T-helper 2 cell treated with Interferon-gamma antibody and Interleukin-4, amounts not matched to agents 5 μg/mL and 100 μg/mL, for 36 hours (primary cell): ENCODE results near the gene POLR3H.

ENCODE experiments used
- DNase-seq: peaks from one replicate; pipeline ENCODE4 v3.0.0; 2021; ENCODE audit warnings: low spot score
- H3K27ac Mint-ChIP-seq: one replicate; pipeline ENCODE4 v1.8.0; 2021; ENCODE audit warnings: mild to moderate bottlenecking, mixed read lengths
- H3K27me3 Mint-ChIP-seq: one replicate; pipeline ENCODE4 v1.8.0; 2021; ENCODE audit warnings: low read depth, mixed read lengths
- H3K36me3 Mint-ChIP-seq: one replicate; pipeline ENCODE4 v1.8.0; 2021; ENCODE audit warnings: low read depth, mixed read lengths
- H3K4me1 Mint-ChIP-seq: one replicate; pipeline ENCODE4 v1.8.0; 2021; ENCODE audit warnings: low read depth, mixed read lengths
- H3K4me3 Mint-ChIP-seq: one replicate; pipeline ENCODE4 v1.8.0; 2022; ENCODE audit warnings: mild to moderate bottlenecking, moderate library complexity, mixed read lengths
- H3K9me3 Mint-ChIP-seq: one replicate; pipeline ENCODE4 v1.8.0; 2021; ENCODE audit warnings: mixed read lengths

Gene POLR3H

GRCh38 chr22:41485033-41485432 lies 59.2 kb downstream of the POLR3H start:
- Mint-ChIP-seq H3K27ac (no peak overlapping the region), H3K36me3 (no peaks in the 10 kb centered on the region), H3K27me3 (no peaks in the 10 kb centered on the region), H3K9me3 (no peaks in the 10 kb centered on the region), H3K4me3 (no peak overlapping the region), H3K4me1 (peaks cover 12% of the 10 kb centered on the region)
- DNase-seq, result no peak

GRCh38 chr22:41482319-41482935 lies 61.8 kb downstream of the POLR3H start:
- no peaks in the 10 kb centered on the region for H3K27me3 Mint-ChIP-seq
- no peaks in the 10 kb centered on the region for H3K36me3 Mint-ChIP-seq
- H3K4me1 Mint-ChIP-seq, result peaks cover 7% of the 10 kb centered on the region
- no peaks in the 10 kb centered on the region for H3K9me3 Mint-ChIP-seq
- H3K27ac Mint-ChIP-seq, result no peak overlapping the region
- no peak overlapping the region for H3K4me3 Mint-ChIP-seq
- DNase-seq, result no peak

GRCh38 chr22:41481925-41482318 lies 62.3 kb downstream of the POLR3H start:
- no peak overlapping the region for H3K27ac Mint-ChIP-seq
- H3K9me3 Mint-ChIP-seq, result no peaks in the 10 kb centered on the region
- peaks cover 7% of the 10 kb centered on the region for H3K4me1 Mint-ChIP-seq
- no peaks in the 10 kb centered on the region for H3K36me3 Mint-ChIP-seq
- no peaks in the 10 kb centered on the region for H3K27me3 Mint-ChIP-seq
- DNase-seq, result no peak
- no peak overlapping the region for H3K4me3 Mint-ChIP-seq

DNA sequence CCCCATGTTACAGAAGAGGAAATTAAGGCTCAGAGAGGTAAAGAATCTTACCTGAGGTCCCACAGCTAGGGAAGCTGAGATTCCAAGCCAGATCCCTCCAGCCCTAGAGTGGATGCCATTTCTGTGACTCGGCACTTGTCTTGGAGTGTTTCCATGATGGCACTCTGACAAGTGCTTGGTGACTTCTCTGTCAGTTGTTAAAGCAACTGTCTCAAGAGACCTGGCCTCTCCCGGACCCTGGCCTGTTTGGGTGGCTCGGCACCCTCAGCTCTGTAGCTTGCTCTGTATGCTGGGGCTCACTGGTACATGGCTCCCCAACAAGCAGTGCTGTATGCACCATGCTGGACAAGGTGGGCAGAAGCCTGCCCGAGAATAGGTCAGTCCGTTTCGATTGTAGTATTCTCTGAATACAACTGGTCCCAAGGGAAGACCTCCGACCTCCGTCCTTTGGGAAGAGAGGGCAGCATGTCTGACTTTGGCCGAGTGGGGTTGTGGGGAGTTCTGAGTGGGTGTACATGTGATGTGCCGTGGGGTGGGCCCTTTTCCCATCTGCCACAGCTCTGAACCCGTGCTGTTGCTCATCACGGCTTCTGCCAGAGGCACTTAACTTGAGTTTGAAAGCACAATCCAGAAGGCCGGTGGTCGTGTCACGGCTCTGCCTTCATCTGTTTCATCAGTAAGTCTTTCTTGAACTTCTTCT lies 63.0 kb downstream of the POLR3H start:
- DNase-seq, result no peak
- Mint-ChIP-seq H3K4me3 (no peak overlapping the region), H3K27me3 (no peaks in the 10 kb centered on the region), H3K9me3 (no peaks in the 10 kb centered on the region), H3K27ac (no peak overlapping the region), H3K36me3 (no peaks in the 10 kb centered on the region), H3K4me1 (peaks cover 7% of the 10 kb centered on the region)

DNA sequence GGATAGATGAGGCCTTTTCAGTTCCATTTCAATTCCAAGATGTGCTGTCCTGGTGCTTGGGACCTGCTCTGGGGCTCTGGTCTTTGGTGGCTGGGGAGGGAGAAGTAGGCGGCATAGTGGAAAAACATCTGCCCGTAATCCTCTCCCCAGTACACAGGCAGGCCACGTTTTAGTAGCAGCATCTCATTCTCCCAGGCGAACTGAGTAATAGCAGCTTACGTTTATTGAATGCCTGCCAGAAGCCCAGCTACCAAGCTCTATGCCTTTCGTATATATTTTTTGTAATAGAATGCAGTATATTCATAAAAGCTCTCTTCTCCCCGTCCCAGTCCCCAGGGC lies 63.9 kb downstream of the POLR3H start:
- no peaks in the 10 kb centered on the region for H3K27me3 Mint-ChIP-seq
- no peaks in the 10 kb centered on the region for H3K9me3 Mint-ChIP-seq
- DNase-seq, result no peak
- no peaks in the 10 kb centered on the region for H3K36me3 Mint-ChIP-seq
- H3K4me1 Mint-ChIP-seq, result peaks cover 7% of the 10 kb centered on the region
- no peak overlapping the region for H3K4me3 Mint-ChIP-seq
- H3K27ac Mint-ChIP-seq, result no peak overlapping the region

GRCh38 chr22:41479671-41480396 lies 64.4 kb downstream of the POLR3H start:
- Mint-ChIP-seq H3K4me1 (peaks cover 5% of the 10 kb centered on the region), H3K9me3 (no peaks in the 10 kb centered on the region), H3K36me3 (no peaks in the 10 kb centered on the region), H3K27me3 (no peaks in the 10 kb centered on the region), H3K4me3 (no peak overlapping the region), H3K27ac (no peak overlapping the region)
- no peak for DNase-seq

- DNase-seq, result no peak
- H3K27ac Mint-ChIP-seq, result no peak overlapping the region
- peaks cover 5% of the 10 kb centered on the region for H3K4me1 Mint-ChIP-seq
- H3K9me3 Mint-ChIP-seq, result no peaks in the 10 kb centered on the region
- H3K4me3 Mint-ChIP-seq, result no peak overlapping the region
- H3K36me3 Mint-ChIP-seq, result no peaks in the 10 kb centered on the region
- H3K27me3 Mint-ChIP-seq, result no peaks in the 10 kb centered on the region
These were observed 65.3 kb downstream of the POLR3H start for GRCh38 chr22:41478891-41479521.

- Mint-ChIP-seq H3K27ac (no peak overlapping the region), H3K9me3 (no peaks in the 10 kb centered on the region), H3K4me1 (peaks cover 8% of the 10 kb centered on the region), H3K27me3 (no peaks in the 10 kb centered on the region), H3K4me3 (no peak overlapping the region), H3K36me3 (no peaks in the 10 kb centered on the region)
- DNase-seq, result no peak
These were observed 65.8 kb downstream of the POLR3H start for GRCh38 chr22:41478473-41478872.
